Measurements from ENCODE around the gene ZBTB16.
A peak's percentile ranks its signal among the peaks of the same experiment; 100 is the strongest.

The ZBTB16 gene

GRCh38 chr11:114075891-114076441 lies 16.5 kb downstream of the ZBTB16 start:
- H3K9me3 ChIP-seq (ENCODE audit: control insufficient read depth, insufficient read depth, low read depth, low read length): no peaks in the 10 kb centered on the region
- ChIA-PET CTCF (interaction anchor here (0.6 kb wide), 1 partner anchor 24 kb away, joined by 3 read pairs; no protein-coding TSS in a partner anchor), POLR2A (no interaction called here)
- peaks cover 37% of the 10 kb centered on the region for H3K4me1 ChIP-seq (ENCODE audit: control insufficient read depth, insufficient read depth, low read length)
- H3K4me3 ChIP-seq (ENCODE audit: low read depth, low read length): no peak overlapping the region
- H3K27ac ChIP-seq (ENCODE audit: extremely low read depth, low read depth, low read length): no peak overlapping the region; the same call in 1 of the 2 replicates
- H3K36me3 ChIP-seq (ENCODE audit: control insufficient read depth in 2 of 2, insufficient read depth in 1 of 2, low read length in 2 of 2): no peaks in the 10 kb centered on the region
- TF ChIP-seq, protein P1, sequence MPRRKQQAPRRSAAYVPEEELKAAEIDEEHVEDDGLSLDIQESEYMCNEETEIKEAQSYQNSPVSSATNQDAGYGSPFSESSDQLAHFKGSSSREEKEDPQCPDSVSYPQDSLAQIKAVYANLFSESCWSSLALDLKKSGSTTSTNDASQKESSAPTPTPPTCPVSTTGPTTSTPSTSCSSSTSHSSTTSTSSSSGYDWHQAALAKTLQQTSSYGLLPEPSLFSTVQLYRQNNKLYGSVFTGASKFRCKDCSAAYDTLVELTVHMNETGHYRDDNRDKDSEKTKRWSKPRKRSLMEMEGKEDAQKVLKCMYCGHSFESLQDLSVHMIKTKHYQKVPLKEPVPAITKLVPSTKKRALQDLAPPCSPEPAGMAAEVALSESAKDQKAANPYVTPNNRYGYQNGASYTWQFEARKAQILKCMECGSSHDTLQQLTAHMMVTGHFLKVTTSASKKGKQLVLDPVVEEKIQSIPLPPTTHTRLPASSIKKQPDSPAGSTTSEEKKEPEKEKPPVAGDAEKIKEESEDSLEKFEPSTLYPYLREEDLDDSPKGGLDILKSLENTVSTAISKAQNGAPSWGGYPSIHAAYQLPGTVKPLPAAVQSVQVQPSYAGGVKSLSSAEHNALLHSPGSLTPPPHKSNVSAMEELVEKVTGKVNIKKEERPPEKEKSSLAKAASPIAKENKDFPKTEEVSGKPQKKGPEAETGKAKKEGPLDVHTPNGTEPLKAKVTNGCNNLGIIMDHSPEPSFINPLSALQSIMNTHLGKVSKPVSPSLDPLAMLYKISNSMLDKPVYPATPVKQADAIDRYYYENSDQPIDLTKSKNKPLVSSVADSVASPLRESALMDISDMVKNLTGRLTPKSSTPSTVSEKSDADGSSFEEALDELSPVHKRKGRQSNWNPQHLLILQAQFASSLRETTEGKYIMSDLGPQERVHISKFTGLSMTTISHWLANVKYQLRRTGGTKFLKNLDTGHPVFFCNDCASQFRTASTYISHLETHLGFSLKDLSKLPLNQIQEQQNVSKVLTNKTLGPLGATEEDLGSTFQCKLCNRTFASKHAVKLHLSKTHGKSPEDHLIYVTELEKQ (tag by site-specific recombination; IDR thresholded peaks at IDR 0.05; ENCODE audit: borderline replicate concordance): no peak
- TF ChIP-seq ZNF561 (tag by site-specific recombination; IDR thresholded peaks at IDR 0.05; ENCODE audit: borderline replicate concordance): no peak; the same call in 1 of the 2 replicates
- peak; percentile 41; the same call in 1 of the 2 replicates for TF ChIP-seq CTCF (tag by site-specific recombination; IDR thresholded peaks at IDR 0.05)
- no peak for TF ChIP-seq ZNF529 (tag by site-specific recombination; IDR thresholded peaks at IDR 0.05; ENCODE audit: insufficient replicate concordance)
- peak; percentile 69; the same call in 1 of the 2 replicates for TF ChIP-seq ZBTB44 (tag by site-specific recombination; IDR thresholded peaks at IDR 0.05)
- no peak for TF ChIP-seq MZF1 (tag by site-specific recombination; IDR thresholded peaks at IDR 0.05; ENCODE audit: borderline replicate concordance)
- TF ChIP-seq ZNF692 (tag by site-specific recombination; IDR thresholded peaks at IDR 0.05): peak; percentile 68; the same call in 1 of the 2 replicates
- TF ChIP-seq GLI2 (tag by site-specific recombination; IDR thresholded peaks at IDR 0.05; ENCODE audit: borderline replicate concordance, low read depth): no peak
- no peak for TF ChIP-seq ZNF426 (tag by site-specific recombination; IDR thresholded peaks at IDR 0.05)
- TF ChIP-seq ZSCAN23 (tag by site-specific recombination; IDR thresholded peaks at IDR 0.05): no peak
- peak; percentile 60; the same call in 1 of the 2 replicates for TF ChIP-seq ZFP69B (tag by site-specific recombination; IDR thresholded peaks at IDR 0.05)
- TF ChIP-seq ZBTB6 (tag by site-specific recombination; IDR thresholded peaks at IDR 0.05): no peak
- TF ChIP-seq ZFP3 (tag by site-specific recombination; IDR thresholded peaks at IDR 0.05; ENCODE audit: low read depth): no peak
- no peak for TF ChIP-seq ZFHX2 (tag by site-specific recombination; conservative IDR thresholded peaks at IDR 0.05)
- no peak for TF ChIP-seq ZNF610 (tag by site-specific recombination; IDR thresholded peaks at IDR 0.05; ENCODE audit: borderline replicate concordance)
- TF ChIP-seq, protein P2, sequence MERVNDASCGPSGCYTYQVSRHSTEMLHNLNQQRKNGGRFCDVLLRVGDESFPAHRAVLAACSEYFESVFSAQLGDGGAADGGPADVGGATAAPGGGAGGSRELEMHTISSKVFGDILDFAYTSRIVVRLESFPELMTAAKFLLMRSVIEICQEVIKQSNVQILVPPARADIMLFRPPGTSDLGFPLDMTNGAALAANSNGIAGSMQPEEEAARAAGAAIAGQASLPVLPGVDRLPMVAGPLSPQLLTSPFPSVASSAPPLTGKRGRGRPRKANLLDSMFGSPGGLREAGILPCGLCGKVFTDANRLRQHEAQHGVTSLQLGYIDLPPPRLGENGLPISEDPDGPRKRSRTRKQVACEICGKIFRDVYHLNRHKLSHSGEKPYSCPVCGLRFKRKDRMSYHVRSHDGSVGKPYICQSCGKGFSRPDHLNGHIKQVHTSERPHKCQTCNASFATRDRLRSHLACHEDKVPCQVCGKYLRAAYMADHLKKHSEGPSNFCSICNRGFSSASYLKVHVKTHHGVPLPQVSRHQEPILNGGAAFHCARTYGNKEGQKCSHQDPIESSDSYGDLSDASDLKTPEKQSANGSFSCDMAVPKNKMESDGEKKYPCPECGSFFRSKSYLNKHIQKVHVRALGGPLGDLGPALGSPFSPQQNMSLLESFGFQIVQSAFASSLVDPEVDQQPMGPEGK (tag by site-specific recombination; IDR thresholded peaks at IDR 0.05): no peak
- TF ChIP-seq ZNF335 (tag by site-specific recombination; conservative IDR thresholded peaks at IDR 0.05): 0 out of 2 replicates have a peak, but pooled peaks have one; percentile 20
- TF ChIP-seq ZNF600 (tag by site-specific recombination; IDR thresholded peaks at IDR 0.05): 0 out of 2 replicates have a peak, but pooled peaks have one; percentile 13
- TF ChIP-seq ZNF776 (tag by site-specific recombination; IDR thresholded peaks at IDR 0.05; ENCODE audit: borderline replicate concordance): no peak
- no peak for TF ChIP-seq PBX3 (CRISPR knock-in tag; IDR thresholded peaks at IDR 0.05)
- TF ChIP-seq ZNF350 (tag by site-specific recombination; IDR thresholded peaks at IDR 0.05): no peak
- TF ChIP-seq ZNF354C (tag by site-specific recombination; IDR thresholded peaks at IDR 0.05; ENCODE audit: borderline replicate concordance, low read depth): no peak

Data from HEK293 (cell line).